ENCODE measurements around the gene TERF2IP.

The TERF2IP gene

GRCh38 chr16:75624921-75625334 lies 22.6 kb upstream of the TERF2IP start:
- Histone ChIP-seq H3K27me3 (ENCODE audit: control insufficient read depth, low read length) (no peaks in the 10 kb centered on the region), H3K79me2 (ENCODE audit: control insufficient read depth, low read length) (peaks cover 23% of the 10 kb centered on the region), H3K36me3 (ENCODE audit: control insufficient read depth, low read length) (peaks cover 66% of the 10 kb centered on the region), H3K4me3 (ENCODE audit: low read length) (no peak overlapping the region), H3K4me1 (ENCODE audit: control insufficient read depth, low read length) (peaks cover 19% of the 10 kb centered on the region), H3K27ac (ENCODE audit: low read depth, low read length) (no peak overlapping the region), H3F3A (ENCODE audit: control insufficient read depth, insufficient read depth) (peaks cover 28% of the 10 kb centered on the region), H3K4me2 (ENCODE audit: low read length) (no peak overlapping the region), H3K9me3 (ENCODE audit: control insufficient read depth, insufficient read depth, low read length) (no peaks in the 10 kb centered on the region), H4K20me1 (ENCODE audit: control insufficient read depth, insufficient read depth, low read depth, low read length) (no peaks in the 10 kb centered on the region), H3K9me2 (replicated peaks; ENCODE audit: control insufficient read depth, low read length) (no peaks in the 10 kb centered on the region)
- TF ChIP-seq EZH2phosphoT487 (IDR thresholded peaks at IDR 0.05; ENCODE audit: borderline replicate concordance, low read length) (no peak), CTCF (IDR thresholded peaks at IDR 0.05; ENCODE audit: low read depth, low read length, poor library complexity, severe bottlenecking) (no peak)

- Histone ChIP-seq H3K36me3 (ENCODE audit: control insufficient read depth, low read length) (peaks cover 74% of the 10 kb centered on the region), H3K4me3 (ENCODE audit: low read length) (no peak overlapping the region), H3K4me2 (ENCODE audit: low read length) (no peak overlapping the region), H3K4me1 (ENCODE audit: control insufficient read depth, low read length) (peaks cover 10% of the 10 kb centered on the region), H3F3A (ENCODE audit: control insufficient read depth, insufficient read depth) (peaks cover 28% of the 10 kb centered on the region), H3K27ac (ENCODE audit: low read depth, low read length) (no peak overlapping the region), H4K20me1 (ENCODE audit: control insufficient read depth, insufficient read depth, low read depth, low read length) (no peaks in the 10 kb centered on the region), H3K79me2 (ENCODE audit: control insufficient read depth, low read length) (peaks cover 12% of the 10 kb centered on the region), H3K9me2 (replicated peaks; ENCODE audit: control insufficient read depth, low read length) (no peaks in the 10 kb centered on the region), H3K9me3 (ENCODE audit: control insufficient read depth, insufficient read depth, low read length) (no peaks in the 10 kb centered on the region), H3K27me3 (ENCODE audit: control insufficient read depth, low read length) (no peaks in the 10 kb centered on the region)
- TF ChIP-seq CTCF (IDR thresholded peaks at IDR 0.05; ENCODE audit: low read depth, low read length, poor library complexity, severe bottlenecking) (no peak), EZH2phosphoT487 (IDR thresholded peaks at IDR 0.05; ENCODE audit: borderline replicate concordance, low read length) (no peak)
These were observed 20.8 kb upstream of the TERF2IP start for GRCh38 chr16:75626806-75627205.

GRCh38 chr16:75627851-75628250 lies 19.7 kb upstream of the TERF2IP start:
- Histone ChIP-seq H3K4me2 (ENCODE audit: low read length) (no peak overlapping the region), H3K4me3 (ENCODE audit: low read length) (no peak overlapping the region), H3K79me2 (ENCODE audit: control insufficient read depth, low read length) (peaks cover 2% of the 10 kb centered on the region), H4K20me1 (ENCODE audit: control insufficient read depth, insufficient read depth, low read depth, low read length) (no peaks in the 10 kb centered on the region), H3K4me1 (ENCODE audit: control insufficient read depth, low read length) (peaks cover 5% of the 10 kb centered on the region), H3F3A (ENCODE audit: control insufficient read depth, insufficient read depth) (peaks cover 28% of the 10 kb centered on the region), H3K27ac (ENCODE audit: low read depth, low read length) (no peak overlapping the region), H3K9me2 (replicated peaks; ENCODE audit: control insufficient read depth, low read length) (no peaks in the 10 kb centered on the region), H3K27me3 (ENCODE audit: control insufficient read depth, low read length) (no peaks in the 10 kb centered on the region), H3K9me3 (ENCODE audit: control insufficient read depth, insufficient read depth, low read length) (no peaks in the 10 kb centered on the region), H3K36me3 (ENCODE audit: control insufficient read depth, low read length) (peaks cover 76% of the 10 kb centered on the region)
- TF ChIP-seq CTCF (IDR thresholded peaks at IDR 0.05; ENCODE audit: low read depth, low read length, poor library complexity, severe bottlenecking) (no peak), EZH2phosphoT487 (IDR thresholded peaks at IDR 0.05; ENCODE audit: borderline replicate concordance, low read length) (no peak)

All from DOHH2 (cell line).